ENCODE data around the gene KRT34.

Gene KRT34

GRCh38 chr17:41328207-41328606 lies 53.9 kb downstream of the KRT34 start:
- DNase-seq = no peak
